WTC11 (cell line): ENCODE results near the gene DEPDC5.

Experiments used
- TF ChIP-seq, protein P1 (sequence below): fragments of 200-600 bp; IDR thresholded peaks from 2 replicates; pipeline ENCODE4 v1.8.0; 2022; ENCODE audit warnings: antibody characterized with exemption
- TF ChIP-seq, protein P2 (sequence below): sonication (generic); formaldehyde crosslinking; IDR thresholded peaks from 2 replicates; pipeline ENCODE4 v1.8.0; 2023; ENCODE audit warnings: mild to moderate bottlenecking, missing genetic modification reagents
- TF ChIP-seq, protein P3 (sequence below): sonication (generic); formaldehyde crosslinking; conservative IDR thresholded peaks from 2 replicates; pipeline ENCODE4 v1.8.1; 2022; ENCODE audit warnings: mild to moderate bottlenecking, missing genetic modification reagents

DNA sequence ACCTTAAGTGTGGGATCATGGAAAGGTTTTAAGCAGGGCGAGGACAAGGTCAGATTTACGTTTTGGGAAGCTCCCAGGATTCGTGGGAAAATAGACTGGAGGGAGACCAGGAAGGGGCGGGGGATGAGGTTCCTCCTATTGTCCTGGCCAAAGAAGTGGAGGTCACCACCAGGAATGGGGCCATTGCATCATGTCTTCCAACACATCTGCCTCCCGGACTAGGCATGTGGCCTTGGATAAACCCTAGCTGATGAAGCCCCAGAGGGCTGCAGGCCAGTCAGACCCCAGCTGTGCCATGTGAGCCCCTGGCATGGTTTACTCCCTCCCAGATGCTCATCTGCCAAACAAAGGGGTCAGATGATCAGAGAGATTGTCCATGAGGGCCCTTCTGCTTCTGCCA, 179.0 kb downstream of the DEPDC5 start:
- TF ChIP-seq, protein P1, sequence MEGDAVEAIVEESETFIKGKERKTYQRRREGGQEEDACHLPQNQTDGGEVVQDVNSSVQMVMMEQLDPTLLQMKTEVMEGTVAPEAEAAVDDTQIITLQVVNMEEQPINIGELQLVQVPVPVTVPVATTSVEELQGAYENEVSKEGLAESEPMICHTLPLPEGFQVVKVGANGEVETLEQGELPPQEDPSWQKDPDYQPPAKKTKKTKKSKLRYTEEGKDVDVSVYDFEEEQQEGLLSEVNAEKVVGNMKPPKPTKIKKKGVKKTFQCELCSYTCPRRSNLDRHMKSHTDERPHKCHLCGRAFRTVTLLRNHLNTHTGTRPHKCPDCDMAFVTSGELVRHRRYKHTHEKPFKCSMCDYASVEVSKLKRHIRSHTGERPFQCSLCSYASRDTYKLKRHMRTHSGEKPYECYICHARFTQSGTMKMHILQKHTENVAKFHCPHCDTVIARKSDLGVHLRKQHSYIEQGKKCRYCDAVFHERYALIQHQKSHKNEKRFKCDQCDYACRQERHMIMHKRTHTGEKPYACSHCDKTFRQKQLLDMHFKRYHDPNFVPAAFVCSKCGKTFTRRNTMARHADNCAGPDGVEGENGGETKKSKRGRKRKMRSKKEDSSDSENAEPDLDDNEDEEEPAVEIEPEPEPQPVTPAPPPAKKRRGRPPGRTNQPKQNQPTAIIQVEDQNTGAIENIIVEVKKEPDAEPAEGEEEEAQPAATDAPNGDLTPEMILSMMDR: no peak
- TF ChIP-seq, protein P2, sequence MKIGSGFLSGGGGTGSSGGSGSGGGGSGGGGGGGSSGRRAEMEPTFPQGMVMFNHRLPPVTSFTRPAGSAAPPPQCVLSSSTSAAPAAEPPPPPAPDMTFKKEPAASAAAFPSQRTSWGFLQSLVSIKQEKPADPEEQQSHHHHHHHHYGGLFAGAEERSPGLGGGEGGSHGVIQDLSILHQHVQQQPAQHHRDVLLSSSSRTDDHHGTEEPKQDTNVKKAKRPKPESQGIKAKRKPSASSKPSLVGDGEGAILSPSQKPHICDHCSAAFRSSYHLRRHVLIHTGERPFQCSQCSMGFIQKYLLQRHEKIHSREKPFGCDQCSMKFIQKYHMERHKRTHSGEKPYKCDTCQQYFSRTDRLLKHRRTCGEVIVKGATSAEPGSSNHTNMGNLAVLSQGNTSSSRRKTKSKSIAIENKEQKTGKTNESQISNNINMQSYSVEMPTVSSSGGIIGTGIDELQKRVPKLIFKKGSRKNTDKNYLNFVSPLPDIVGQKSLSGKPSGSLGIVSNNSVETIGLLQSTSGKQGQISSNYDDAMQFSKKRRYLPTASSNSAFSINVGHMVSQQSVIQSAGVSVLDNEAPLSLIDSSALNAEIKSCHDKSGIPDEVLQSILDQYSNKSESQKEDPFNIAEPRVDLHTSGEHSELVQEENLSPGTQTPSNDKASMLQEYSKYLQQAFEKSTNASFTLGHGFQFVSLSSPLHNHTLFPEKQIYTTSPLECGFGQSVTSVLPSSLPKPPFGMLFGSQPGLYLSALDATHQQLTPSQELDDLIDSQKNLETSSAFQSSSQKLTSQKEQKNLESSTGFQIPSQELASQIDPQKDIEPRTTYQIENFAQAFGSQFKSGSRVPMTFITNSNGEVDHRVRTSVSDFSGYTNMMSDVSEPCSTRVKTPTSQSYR: no peak
- TF ChIP-seq, protein P3, sequence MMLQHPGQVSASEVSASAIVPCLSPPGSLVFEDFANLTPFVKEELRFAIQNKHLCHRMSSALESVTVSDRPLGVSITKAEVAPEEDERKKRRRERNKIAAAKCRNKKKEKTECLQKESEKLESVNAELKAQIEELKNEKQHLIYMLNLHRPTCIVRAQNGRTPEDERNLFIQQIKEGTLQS: no peak
